Hindlimb muscle (tissue), 1 donor: ENCODE data around the gene CYB5RL. TPM values are rescaled to one million over a fixed set of nuclear protein-coding genes. Genes with fewer than 3 reads are reported as not detected.
A peak's percentile ranks its signal among the peaks of the same experiment; 100 is the strongest.
"Not testable (repeated sequence)": the region's sequence is repeated elsewhere in the genome, so short reads cannot be mapped to it uniquely, and the experiment has no call there.

Experiments used
- DNase-seq: peaks from one replicate; pipeline ENCODE4 v3.0.0-alpha.2; 2013
- polyA plus RNA-seq: library from polyadenylated mRNA; unstranded; fragments of 120-200 nt; gene quantifications from one replicate; pipeline ENCODE4 v1.2.1, GENCODE V29; 2013; ENCODE audit not compliant: insufficient read length

The CYB5RL gene
- polyA plus RNA-seq, result 7.3 TPM

- DNase-seq, result peak; percentile 96
These were observed at the start of gene CYB5RL, which contains the start of gene MRPL37 for GRCh38 chr1:54199765-54200518. Gene CYB5RL, minus strand, starts transcription at chr1:54200030. Its CDS starts 4,414 bp downstream, at chr1:54195616. Gene MRPL37, plus strand, starts transcription at chr1:54200167. Its CDS starts 77 bp downstream, at chr1:54200244.

GRCh38 chr1:54248966-54249365 is 49.1 kb upstream of the CYB5RL start:
- DNase-seq, result no peak

DNA sequence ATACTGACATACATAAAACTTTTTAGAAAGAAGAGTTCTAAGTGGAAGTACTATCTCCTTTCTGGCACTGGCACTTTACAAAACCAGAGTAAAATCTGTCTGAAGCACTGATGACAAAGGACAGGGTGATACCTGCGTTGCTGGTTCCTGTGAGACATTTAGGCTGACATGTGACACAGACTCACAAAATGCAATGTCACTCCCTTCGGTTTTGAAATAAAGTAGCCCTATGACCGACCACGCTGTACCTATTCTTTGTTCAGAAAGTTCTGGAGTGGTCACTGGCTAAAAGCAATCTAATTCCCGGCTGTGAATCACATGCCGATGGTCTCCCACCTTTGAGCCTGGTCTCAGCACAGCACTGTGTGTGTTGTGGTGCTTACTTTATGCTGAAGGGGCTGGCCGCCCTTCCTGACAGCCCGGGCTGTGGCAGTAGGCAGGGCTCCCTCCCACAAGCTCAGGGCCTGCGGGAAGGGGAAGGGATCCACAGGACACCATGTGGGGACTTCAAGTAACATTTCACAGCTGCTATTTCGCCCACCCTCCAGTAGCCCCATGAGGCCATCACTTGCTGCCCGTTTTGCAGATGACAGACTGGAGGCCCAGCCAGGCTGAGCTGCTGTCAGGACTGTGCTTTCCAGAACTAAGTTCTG is 48.2 kb upstream of the CYB5RL start:
- DNase-seq, result no peak

GRCh38 chr1:54246116-54246721 is 46.4 kb upstream of the CYB5RL start:
- DNase-seq, result no peak

DNA sequence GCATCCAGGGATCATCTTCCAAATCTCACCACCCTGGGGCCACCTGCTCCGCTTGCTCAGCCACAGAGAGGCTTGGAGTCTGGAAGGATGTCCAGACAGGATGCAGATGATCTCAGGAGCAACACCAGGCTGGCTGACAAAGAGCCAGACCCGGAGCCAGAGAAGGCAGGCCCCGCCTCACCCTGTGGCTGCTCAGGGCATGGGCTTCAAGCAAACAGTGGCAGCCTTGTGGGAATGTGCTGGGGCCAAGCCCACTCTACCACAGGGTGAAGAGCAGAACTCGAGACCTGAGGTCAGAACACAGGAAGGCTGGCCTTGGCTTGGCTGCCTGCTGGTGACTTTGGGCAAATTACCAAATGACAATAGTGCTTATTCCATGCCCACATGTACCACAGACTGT is 45.7 kb upstream of the CYB5RL start:
- no peak for DNase-seq

DNA sequence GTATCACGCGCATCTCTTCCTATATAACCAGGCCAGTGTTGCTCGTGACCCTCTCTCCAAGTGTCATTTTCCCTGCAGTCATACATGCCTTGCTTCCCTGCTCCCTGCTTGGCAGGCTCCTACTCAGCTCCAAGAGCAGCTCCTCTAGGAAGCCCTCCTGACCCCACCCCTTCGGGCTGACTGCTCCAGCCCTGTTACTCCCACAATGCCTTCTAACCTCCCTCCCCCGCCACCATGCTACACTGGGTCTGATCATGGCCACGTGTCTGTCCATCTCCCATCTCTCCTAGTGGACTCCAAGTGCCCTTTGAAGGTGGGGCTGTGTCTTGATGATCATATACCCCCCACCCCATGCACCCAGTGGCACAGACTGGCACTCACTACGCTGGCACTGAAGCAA is 44.8 kb upstream of the CYB5RL start:
- no peak for DNase-seq

DNA sequence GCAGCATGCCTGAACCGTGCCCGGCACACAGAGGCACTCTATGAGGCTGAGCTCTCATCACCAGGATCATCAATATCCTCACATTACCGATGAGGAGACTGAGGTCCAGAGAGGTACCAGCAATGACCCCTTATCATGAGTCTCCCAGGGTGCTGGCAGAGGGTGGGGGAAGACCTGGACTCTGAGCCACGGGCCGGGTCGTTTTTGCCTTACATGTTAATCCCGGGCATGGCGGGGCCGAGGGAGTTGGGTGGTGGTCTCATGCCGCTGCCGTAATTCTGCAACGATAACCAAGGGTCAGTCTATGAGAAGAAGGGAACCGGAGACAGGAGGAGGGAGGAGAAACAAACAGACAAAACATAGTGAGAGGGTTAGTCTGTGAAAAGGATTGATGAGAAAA is 43.2 kb upstream of the CYB5RL start:
- DNase-seq, result no peak

DNA sequence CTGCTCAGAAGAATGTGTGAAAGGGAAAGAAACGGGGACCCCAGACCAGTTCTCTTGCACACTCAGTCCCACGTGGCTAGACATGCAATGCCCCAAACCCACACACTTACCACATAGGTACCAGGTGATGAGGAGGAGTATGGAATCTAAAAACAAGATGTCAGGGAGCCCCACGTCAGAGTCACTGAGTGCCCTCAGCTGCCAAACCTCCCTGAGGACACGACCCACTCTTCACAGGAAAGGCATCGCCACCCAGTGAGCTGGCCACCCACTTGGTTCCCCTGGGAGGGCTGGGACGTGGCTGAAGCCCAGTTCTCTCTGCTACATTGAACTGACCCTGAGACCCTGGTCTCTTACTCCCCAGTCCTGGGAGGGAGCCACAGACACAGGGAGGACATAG is 41.5 kb upstream of the CYB5RL start:
- DNase-seq, result no peak

- DNase-seq, result no peak
These were observed 41.0 kb upstream of the CYB5RL start for GRCh38 chr1:54240741-54241335.

- DNase-seq, result peak; percentile 54
These were observed 39.8 kb upstream of the CYB5RL start for GRCh38 chr1:54239631-54240031.

DNA sequence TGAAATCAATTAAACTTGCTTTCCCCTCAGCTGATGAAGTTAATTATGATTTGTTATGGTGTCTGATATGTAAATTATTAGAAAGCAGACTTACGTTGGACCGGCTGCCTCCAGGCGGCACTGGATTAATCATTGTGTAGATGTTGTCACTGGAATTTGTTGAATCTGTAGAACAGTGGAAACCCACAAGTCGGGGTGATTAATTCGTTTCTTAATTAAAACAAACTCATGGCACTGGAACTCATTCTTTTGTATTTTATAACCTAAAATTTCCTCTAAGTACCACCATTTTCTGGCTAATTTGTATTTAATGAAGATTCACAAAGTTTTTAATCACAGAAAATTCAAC is 39.2 kb upstream of the CYB5RL start:
- DNase-seq, result no peak

GRCh38 chr1:54238353-54239034 is 38.7 kb upstream of the CYB5RL start:
- no peak for DNase-seq

- DNase-seq, result no peak
These were observed 37.8 kb upstream of the CYB5RL start for GRCh38 chr1:54237586-54237985.

DNA sequence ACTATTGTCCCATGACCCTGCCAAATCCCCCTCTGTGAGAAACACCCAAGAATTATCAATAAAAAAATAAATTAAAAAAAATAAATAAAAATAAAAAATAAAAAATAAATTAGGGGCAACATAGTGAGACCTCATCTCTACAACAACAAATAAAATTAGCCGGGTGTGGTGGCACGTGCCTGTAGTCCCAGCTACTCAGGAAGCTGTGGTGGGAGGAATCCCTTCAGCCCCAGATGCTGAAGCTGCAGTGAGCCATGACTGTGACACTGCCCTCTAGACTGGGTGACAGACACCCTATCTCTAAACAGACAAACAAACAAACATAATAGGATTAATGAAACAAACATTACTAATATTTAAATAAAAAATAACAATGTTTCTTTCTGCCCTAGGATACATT is 34.5 kb upstream of the CYB5RL start:
- no peak for DNase-seq

DNA sequence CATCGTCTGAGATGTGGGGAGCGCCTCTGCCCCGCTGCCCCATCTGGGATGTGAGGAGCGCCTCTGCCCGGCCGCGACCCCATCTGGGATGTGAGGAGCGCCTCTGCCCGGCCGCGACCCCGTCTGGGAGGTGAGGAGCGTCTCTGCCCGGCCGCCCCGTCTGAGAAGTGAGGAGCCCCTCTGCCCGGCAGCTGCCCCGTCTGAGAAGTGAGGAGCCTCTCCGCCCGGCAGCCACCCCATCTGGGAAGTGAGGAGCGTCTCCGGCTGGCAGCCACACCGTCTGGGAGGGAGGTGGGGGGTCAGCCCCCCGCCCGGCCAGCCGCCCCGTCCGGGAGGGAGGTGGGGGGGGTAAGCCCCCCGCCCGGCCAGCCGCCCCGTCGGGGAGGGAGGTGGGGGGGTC is 33.4 kb upstream of the CYB5RL start:
- DNase-seq, result not testable (repeated sequence)

DNA sequence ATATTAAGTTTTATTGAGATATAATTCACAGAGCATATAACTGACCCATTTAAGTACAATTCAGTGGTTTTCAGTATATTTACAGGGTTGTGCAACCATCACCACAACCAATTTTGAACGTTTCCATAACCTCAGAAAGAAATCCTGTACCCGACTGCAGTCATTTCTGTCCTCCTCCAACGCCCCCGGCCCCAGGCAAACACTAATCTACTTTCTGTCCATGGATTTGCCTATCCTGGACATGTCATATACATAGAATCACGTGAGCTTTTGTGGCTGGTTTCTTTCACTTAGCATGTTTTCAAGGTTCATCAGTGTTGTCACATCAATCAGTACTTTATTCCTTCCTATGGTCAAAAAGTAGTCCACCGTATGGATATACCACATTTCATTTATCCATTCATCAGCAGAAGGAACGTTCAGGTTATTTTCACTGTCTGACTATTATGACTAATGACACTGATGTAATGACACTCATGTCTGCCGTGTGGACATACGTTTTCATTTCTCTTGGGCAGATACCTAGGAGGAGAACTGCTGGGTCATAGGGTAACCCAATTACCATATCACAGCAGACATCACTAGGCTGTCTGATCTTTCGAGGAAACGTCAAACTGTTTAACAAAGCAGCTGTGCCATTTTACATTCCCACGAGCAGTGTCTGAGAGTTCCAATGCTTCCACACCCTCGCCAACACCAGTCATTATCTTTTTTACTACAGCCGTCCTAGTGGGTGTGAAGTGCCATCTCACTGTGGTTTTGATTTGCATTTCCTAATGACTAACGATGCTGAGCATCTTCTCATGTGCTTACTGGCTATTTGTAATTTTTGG is 30.9 kb upstream of the CYB5RL start:
- no peak for DNase-seq

DNA sequence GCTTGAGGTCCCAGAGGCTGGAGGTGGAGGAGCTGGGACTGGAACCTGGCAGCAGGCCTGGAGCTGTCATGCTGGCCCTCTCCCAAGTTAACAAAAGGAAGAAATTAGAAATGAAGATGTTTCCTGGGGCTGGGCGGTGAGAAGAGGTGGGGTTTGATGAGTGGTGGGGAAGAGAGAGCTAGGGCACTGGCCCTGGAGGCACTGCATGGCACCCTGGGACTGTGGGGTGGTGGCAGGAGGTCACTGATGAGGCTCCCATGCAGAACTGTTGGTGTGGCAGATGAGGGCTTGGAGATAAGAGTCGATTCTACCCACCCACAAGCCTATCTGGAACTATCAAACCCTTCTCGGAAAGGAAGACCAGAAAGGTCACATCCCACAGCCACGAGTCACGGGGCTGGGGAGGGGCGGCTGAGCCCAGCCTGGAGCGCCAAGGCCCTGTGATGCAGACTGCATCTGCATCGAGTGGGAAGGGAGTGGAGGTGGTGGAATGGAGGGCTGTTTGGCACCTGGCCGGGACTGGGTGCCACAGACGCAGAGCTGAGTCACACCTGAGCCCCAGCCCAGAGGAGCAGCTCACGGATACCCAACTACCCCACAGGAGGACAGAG is 29.6 kb upstream of the CYB5RL start:
- DNase-seq, result no peak

DNA sequence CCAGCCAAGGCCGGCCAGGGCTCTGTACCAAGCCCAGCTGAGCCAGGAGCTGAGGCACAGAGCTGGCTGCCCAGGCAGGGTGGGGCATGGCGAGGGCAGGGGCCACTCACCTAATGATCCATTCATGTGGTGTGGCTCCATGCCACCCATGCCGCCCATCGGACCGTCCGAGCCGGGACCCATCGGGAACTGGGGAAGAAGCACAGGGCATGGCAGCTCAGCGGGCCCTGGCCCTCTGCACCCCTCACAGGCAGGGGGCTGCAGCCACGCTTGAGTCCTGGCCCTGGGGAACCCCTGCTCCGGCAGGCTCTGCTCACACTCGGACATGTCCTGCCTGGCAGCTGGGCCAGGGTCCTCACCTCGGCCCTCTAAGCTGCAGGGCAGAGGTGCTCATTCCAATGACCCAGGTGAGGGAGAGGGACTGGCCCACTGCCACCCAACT is 28.8 kb upstream of the CYB5RL start:
- no peak for DNase-seq

DNA sequence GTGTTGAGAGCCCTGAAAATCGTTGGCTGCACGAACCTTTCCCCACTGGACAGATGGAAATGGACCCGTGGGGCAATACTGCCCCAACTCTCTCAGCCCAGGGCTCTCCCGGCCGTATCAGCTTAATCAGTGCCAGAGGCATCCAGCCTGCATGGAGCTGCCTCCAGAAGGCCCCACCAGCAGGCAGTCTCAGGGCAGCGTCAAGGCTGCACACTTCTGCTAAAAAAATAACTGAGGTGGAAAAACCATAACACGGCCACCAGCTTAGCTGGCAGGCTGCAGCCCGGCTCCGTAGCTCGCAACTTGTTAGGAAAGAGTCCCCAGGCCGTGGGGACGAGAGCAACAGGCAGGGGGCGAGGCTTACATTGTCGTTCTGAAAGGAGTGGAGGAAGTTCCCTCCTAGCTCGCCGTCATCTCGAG is 28.1 kb upstream of the CYB5RL start:
- no peak for DNase-seq

DNA sequence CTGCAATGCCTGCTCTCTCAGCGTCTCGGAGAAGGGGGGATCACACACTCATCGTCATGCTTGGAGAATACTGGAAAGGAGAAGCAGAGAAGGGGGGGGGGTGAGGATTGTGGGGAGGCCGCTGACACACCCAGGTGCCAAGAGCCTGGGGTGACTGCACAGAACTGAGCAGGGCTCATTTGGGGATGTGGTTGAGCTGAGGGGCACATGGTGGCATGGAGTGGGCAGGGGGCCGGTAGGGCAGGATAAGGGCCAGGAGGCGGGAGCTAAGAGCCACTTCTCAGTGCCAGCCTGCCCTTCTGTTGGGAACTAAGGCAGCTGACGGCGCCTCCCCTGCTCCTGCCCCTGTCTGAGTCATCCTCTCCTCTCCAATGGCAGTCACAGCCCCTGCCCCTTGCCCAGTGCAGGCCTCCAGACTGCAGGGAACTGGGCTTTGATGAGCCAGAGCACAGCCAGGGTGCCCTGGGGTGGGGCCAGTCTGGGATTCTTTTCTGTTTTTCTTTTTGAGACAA is 27.3 kb upstream of the CYB5RL start:
- no peak for DNase-seq

DNA sequence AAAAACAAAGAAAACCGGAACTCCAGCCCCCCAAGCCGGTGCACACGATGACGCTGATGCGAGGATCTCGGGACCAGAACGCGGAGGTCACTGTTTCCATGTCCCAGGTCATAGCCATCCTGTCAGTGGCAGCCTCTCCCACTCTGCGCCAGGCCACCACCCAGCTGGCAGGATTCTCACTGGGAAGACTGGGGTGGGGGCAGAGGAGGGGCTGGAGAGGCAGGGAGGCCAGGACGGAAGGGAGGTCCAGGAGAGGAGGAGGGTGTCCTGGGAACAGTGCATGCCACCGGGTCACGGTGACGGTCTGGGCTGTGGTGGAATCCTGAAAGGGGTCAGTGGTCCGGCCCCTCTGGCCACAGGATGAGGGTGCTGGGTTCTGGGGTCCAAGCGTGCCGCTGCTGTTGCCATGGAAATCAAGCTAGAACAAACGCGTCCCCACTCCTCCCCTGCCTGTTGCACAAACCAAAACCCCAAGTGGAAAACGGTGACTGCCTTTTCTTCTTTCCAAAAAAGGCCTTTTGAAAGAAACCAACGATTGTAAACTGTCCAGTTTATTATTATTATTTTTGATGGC is 26.2 kb upstream of the CYB5RL start:
- no peak for DNase-seq
